Lower leg skin (tissue), 4 donors: ENCODE data around the gene ZFPM1. TPM values are rescaled to one million over a fixed set of nuclear protein-coding genes. Genes with fewer than 3 reads are reported as not detected.
A peak's percentile ranks its signal among the peaks of the same experiment; 100 is the strongest.

ENCODE experiments used
- DNase-seq, 2 donors: peaks; one replicate each; pipeline ENCODE4 v3.0.0-alpha.2; 2019; ENCODE audit warnings: low spot score in 2 of 2
- H3K4me3 ChIP-seq: fragments of 200-600 bp; sonication (generic); 2 replicates; pipeline ENCODE4 v1.5.1; 2017; ENCODE audit warnings: mild to moderate bottlenecking, low read depth; ENCODE audit not compliant: poor library complexity, severe bottlenecking
- POLR2A ChIP-seq, 2 donors: fragments of 450-650 bp; IDR thresholded peaks; one replicate each; pipeline ENCODE4 v1.6.1; 2016 to 2017; ENCODE audit warnings: antibody characterized with exemption in 2 of 2, mild to moderate bottlenecking in 1 of 2, moderate library complexity in 1 of 2
- WGBS, 2 donors: methylation state at CpG; one replicate each; pipeline ENCODE4 v1.1.5; 2018; 5-methylcytosine and 5-hydroxymethylcytosine counted together
- intact Hi-C: fragments of 100-400 bp; cut with DNase I; formaldehyde crosslinking; loops from one replicate; pipeline ENCODE4 v1.15.0; 2023; ENCODE audit warnings: low total_unique reads
- total RNA-seq, 4 donors: library from RNA; depleted of rRNA; stranded (reverse); fragments of >200 nt; gene quantifications; one replicate each; pipeline ENCODE4 v1.1.0, GENCODE V29; 2016
- TF ChIP-seq, protein P1 (sequence below), 3 donors: fragments of 450-650 bp; IDR thresholded peaks; one replicate each; pipeline ENCODE4 v1.5.1; 2016; ENCODE audit warnings: antibody characterized with exemption in 3 of 3, mild to moderate bottlenecking in 3 of 3, moderate library complexity in 2 of 3

Gene ZFPM1
- total RNA-seq, 4 donors from 2014 or later: 2.0 to 4.0 (median 3.1) TPM

DNA sequence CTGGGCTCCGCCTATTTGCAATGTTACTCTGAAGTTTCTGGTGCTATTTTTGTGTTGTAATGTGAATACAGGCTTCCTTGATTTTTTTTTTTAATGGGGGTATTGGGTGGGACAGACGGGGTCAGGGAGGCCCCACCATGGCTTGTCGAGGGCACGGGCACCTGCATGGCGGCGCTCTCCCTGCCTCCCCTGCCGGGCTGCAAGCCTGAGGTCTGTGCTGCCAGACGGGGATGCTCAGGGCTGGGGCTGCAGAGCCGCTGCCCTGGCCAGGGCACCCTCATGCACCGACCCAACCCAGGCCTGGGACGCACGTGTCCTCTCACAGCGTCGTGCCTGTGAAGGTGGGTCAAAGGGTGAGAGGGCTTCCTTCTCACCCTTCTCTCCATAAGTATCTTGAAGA, 13.0 kb upstream of the ZFPM1 start:
- 83 to 84% methylated on average over 14 of the region's 14 CpGs for WGBS, 2 donors
- DNase-seq: no peak
- intact Hi-C loops: loop anchor here (5.0 kb wide), 2 partner anchors 87 to 122 kb away; no protein-coding TSS in a partner anchor
- TF ChIP-seq POLR2A (IDR thresholded peaks at IDR 0.05): no peak
- TF ChIP-seq, protein P1, sequence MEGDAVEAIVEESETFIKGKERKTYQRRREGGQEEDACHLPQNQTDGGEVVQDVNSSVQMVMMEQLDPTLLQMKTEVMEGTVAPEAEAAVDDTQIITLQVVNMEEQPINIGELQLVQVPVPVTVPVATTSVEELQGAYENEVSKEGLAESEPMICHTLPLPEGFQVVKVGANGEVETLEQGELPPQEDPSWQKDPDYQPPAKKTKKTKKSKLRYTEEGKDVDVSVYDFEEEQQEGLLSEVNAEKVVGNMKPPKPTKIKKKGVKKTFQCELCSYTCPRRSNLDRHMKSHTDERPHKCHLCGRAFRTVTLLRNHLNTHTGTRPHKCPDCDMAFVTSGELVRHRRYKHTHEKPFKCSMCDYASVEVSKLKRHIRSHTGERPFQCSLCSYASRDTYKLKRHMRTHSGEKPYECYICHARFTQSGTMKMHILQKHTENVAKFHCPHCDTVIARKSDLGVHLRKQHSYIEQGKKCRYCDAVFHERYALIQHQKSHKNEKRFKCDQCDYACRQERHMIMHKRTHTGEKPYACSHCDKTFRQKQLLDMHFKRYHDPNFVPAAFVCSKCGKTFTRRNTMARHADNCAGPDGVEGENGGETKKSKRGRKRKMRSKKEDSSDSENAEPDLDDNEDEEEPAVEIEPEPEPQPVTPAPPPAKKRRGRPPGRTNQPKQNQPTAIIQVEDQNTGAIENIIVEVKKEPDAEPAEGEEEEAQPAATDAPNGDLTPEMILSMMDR (IDR thresholded peaks at IDR 0.05): no peak
- H3K4me3 ChIP-seq: no peak overlapping the region

DNA sequence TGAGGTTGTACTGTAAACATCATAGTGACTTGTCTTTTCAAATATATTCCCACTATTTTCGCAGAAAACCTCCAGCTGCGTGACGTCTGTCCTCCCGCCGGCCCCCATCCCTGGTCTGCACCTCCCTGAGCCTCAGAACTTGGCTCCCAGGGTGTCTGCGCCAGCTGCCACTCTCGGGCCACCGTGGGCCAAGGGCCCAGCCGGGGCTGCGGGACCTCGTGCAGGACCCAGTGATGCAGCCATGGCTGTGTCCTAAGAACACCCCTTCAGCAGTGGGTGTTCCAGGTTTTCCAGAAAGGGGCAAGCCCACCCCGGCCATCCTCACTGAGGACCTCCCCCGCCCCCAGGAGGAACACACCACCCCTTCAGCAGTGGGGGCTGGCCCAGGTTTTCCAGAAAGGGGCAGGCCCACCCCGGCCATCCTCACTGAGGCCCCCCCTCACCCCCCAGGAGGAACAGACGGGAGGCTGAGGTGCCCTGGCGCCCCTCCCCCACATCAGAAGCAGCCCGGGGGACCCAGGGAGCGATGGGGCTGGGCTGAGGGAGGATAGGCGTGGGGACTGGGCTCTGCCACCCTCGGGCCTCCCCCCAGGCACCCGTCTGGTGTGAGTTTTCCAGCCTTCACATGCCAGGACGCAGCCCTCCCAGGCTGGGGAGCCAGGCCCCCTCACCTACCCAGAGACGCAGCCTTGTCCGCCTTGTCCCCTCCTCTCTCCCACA, 12.2 kb upstream of the ZFPM1 start:
- TF ChIP-seq POLR2A (IDR thresholded peaks at IDR 0.05): no peak
- TF ChIP-seq, protein P1 (IDR thresholded peaks at IDR 0.05): no peak
- DNase-seq: no peak
- no peak overlapping the region for H3K4me3 ChIP-seq
- intact Hi-C loops: loop anchor here (5.0 kb wide), 2 partner anchors 86 to 121 kb away; no protein-coding TSS in a partner anchor
- WGBS, 2 donors: 77 to 80% methylated on average over 17 to 21 of the region's 24 CpGs

DNA sequence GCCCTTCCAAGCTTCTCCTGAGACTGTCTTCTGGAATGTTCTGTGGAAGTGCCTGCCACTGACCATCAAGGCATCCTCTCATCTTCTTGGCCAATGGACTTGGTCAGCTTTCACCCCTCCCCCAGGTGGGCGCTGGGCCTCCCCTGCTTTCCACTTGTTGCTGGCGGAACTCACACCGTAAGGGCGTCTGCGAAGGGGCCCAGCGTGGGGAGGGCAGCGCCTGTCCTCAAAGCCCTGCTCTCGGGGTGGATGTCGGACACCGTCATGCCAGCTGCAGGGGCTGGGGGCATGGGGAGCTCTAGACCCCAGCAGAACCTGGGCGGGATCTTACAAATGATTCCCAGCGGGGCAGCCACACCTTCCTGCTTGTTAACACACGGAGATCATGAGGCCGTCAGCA, 11.6 kb upstream of the ZFPM1 start:
- H3K4me3 ChIP-seq: no peak overlapping the region
- TF ChIP-seq, protein P1 (IDR thresholded peaks at IDR 0.05): no peak
- TF ChIP-seq POLR2A (IDR thresholded peaks at IDR 0.05): no peak
- WGBS, 2 donors: 84 to 87% methylated on average over 12 to 14 of the region's 14 CpGs
- intact Hi-C loops: loop anchor here (5.0 kb wide), 2 partner anchors 86 to 121 kb away; no protein-coding TSS in a partner anchor
- no peak for DNase-seq

DNA sequence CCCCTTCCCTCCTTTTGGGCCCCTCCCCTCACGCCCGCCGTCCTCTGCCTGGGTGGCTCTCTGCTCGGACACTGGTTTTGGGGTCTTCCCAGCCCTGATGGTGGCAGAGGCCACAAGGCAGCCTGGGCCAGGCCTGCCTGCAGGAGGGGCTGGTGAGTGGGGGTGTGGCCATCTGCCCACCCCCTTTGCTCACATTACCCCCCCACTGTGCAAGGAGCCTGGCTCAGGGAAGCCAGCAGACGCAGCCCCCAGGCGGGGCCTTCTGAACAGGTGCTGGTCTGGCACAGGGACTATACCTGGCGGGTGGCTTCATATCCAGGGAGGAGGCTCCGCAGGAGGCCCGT, 10.7 kb upstream of the ZFPM1 start:
- no peak for TF ChIP-seq POLR2A (IDR thresholded peaks at IDR 0.05)
- TF ChIP-seq, protein P1 (IDR thresholded peaks at IDR 0.05): no peak
- no peak for DNase-seq
- intact Hi-C loops: loop anchor here (5.0 kb wide), 2 partner anchors 85 to 120 kb away; no protein-coding TSS in a partner anchor
- no peak overlapping the region for H3K4me3 ChIP-seq
- WGBS, 2 donors: 59 to 62% methylated on average over 8 to 9 of the region's 9 CpGs

DNA sequence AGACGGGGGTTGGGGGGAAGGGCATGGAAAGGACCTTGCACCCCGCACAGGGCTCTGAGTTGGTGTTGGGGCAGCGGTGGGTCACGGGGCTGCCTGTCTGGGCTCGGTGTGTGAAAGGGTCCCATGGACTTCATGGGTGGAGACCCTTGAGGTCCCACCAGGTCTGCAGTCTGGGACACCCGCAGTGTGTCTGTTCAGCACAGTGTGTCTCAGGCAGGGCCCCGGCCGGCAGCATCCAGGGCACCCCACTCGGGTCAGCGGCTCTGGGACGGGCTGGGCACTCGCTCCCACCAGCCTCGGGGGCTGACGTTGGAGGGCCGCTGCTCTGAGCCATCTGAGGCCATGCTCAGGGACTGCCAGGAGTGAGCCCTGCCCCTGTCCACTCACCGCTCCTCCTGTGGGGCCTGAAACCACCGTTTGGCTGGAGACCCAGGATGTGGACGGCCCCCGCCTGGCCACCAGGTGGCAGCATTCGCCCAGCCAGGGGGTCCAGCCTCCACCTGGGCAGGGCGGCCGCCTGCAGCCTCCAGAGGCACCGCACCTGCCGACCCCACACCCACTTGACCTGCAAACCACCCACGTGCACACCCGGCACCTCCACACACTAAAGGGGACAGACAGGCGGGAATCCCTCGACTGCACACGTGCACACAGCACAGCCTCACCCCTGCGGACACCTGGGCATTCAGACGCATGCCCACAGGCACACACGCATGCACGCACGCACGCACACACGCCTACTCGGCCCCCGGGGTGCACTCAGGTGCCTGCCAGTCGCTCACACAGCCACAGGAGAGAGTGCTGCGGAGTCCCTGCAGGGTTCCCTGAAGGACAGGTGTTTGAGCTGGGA, 10.1 kb upstream of the ZFPM1 start:
- H3K4me3 ChIP-seq: no peak overlapping the region
- intact Hi-C loops: loop anchor here (5.0 kb wide), 2 partner anchors 84 to 119 kb away; no protein-coding TSS in a partner anchor
- TF ChIP-seq, protein P1 (IDR thresholded peaks at IDR 0.05): peak in 2 of 3 donors; percentile 24 to 85
- TF ChIP-seq POLR2A (IDR thresholded peaks at IDR 0.05): no peak
- DNase-seq: peak in 1 of 2 donors; percentile 94
- WGBS, 2 donors: 26 to 32% methylated on average over 9 to 37 of the region's 40 CpGs
